Left lung (tissue), 10 donors: ENCODE measurements around the gene PSMB9. TPM values are rescaled to one million over a fixed set of nuclear protein-coding genes. Genes with fewer than 3 reads are reported as not detected.

ENCODE experiments used
- ATAC-seq: fragments of 200-7000 bp; cut with Tn5 transposase; one replicate; pipeline ENCODE4 v1.9.1; 2020; ENCODE audit warnings: moderate library complexity
- DNase-seq, 4 donors: peaks; one replicate each; pipeline ENCODE4 v3.0.0-alpha.2; 2013 to 2020
- H3K27ac ChIP-seq, 2 donors: fragments of 200-600 bp; sonication (generic) in 1 of 2; one replicate each; pipeline versions ENCODE4 v1.5.0 to v1.8.0; 2020 to 2021
- H3K27me3 ChIP-seq, 2 donors: fragments of 200-600 bp; sonication (generic) in 1 of 2; one replicate each; pipeline versions ENCODE4 v1.5.0 to v1.8.0; 2020 to 2021
- H3K36me3 ChIP-seq, 2 donors: fragments of 200-600 bp; sonication (generic) in 1 of 2; one replicate each; pipeline versions ENCODE4 v1.5.0 to v1.8.0; 2020 to 2021
- H3K4me1 ChIP-seq, 2 donors: fragments of 200-600 bp; one replicate each; pipeline ENCODE4 v1.8.0; 2021
- H3K4me3 ChIP-seq, 2 donors: fragments of 200-600 bp; sonication (generic) in 1 of 2; one replicate each; pipeline versions ENCODE4 v1.5.0 to v1.8.0; 2020 to 2021; ENCODE audit warnings: mild to moderate bottlenecking in 1 of 2
- H3K9me3 ChIP-seq, 2 donors: fragments of 200-600 bp; sonication (generic) in 1 of 2; one replicate each; pipeline versions ENCODE4 v1.5.0 to v1.8.0; 2020 to 2021
- intact Hi-C, 2 donors: fragments of 100-400 bp; cut with DNase I; formaldehyde crosslinking; loops; one replicate each; pipeline versions ENCODE4 v1.11.2 to v1.14.2; 2022
- polyA plus RNA-seq, 6 donors: library from polyadenylated mRNA; unstranded; fragments of 120-200 nt; gene quantifications; one replicate each; pipeline ENCODE4 v1.2.1, GENCODE V29; 2013; ENCODE audit not compliant: insufficient read length in 6 of 6
- total RNA-seq, 2 donors: library from RNA; stranded (reverse); fragmentation: NEBNext Ultra II Directional; extraction: Animal tissue kit (Norgen Biotek cat#: 25700); gene quantifications; one replicate each; pipeline ENCODE4 v1.2.1, GENCODE V29; 2021
- TF ChIP-seq, protein P1 (sequence below), 2 donors: fragments of 200-600 bp; sonication (generic) in 1 of 2; IDR thresholded peaks; one replicate each; pipeline versions ENCODE4 v1.5.0 to v1.8.0; 2021; ENCODE audit warnings: antibody characterized with exemption in 2 of 2
- donor health status: DM: no; HTN: yes; CAD: no.
- donor health status: DM: no; HTN: no; CAD: no.

PSMB9 gene
- total and polyA plus RNA-seq, 8 donors: 12.9 to 67.9 (median 15.9) TPM

DNA sequence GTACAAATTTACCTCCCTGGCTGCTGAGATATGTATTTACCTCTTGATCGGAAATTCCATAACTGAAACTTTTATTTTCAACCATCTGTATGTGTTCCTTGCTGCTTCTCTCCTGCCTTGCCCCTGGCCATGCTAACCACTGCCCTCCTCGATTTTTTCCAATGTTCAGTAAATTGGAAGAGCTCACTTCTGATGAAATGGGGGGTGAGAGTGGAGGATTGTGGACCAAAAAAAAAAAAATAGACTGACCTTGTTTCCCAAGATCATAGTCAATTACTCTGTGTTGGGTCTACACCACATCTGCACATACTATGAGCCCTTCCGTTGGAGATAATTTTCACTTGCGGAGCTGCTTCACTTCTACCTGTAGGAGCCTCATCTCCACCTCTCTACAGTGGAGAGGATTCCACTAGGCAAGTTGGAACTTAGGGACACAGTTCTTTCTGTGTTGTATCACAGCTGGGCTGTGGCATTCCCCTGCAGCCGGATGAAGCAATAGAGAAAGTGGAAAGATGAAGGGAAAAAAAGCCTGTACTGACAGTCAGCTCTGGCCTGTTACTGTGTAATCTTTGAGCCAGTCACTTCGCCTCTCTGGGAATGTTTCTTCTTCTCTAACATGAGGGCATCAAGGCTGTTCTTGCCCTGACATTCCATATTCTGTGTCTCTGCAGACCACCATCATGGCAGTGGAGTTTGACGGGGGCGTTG is 1.6 kb downstream of the PSMB9 start:
- TF ChIP-seq, protein P1, sequence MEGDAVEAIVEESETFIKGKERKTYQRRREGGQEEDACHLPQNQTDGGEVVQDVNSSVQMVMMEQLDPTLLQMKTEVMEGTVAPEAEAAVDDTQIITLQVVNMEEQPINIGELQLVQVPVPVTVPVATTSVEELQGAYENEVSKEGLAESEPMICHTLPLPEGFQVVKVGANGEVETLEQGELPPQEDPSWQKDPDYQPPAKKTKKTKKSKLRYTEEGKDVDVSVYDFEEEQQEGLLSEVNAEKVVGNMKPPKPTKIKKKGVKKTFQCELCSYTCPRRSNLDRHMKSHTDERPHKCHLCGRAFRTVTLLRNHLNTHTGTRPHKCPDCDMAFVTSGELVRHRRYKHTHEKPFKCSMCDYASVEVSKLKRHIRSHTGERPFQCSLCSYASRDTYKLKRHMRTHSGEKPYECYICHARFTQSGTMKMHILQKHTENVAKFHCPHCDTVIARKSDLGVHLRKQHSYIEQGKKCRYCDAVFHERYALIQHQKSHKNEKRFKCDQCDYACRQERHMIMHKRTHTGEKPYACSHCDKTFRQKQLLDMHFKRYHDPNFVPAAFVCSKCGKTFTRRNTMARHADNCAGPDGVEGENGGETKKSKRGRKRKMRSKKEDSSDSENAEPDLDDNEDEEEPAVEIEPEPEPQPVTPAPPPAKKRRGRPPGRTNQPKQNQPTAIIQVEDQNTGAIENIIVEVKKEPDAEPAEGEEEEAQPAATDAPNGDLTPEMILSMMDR (IDR thresholded peaks at IDR 0.05): no peak
- H3K4me3 ChIP-seq: peak overlapping the region in 1 of 2 donors; percentile 94
- H3K9me3 ChIP-seq: no peaks in the 10 kb centered on the region
- peaks cover 11 to 54% of the 10 kb centered on the region in 2 donors for H3K4me1 ChIP-seq
- peaks cover 3 to 61% of the 10 kb centered on the region in 2 donors for H3K36me3 ChIP-seq
- ATAC-seq: no peak
- no peaks in the 10 kb centered on the region for H3K27me3 ChIP-seq
- no peak for DNase-seq
- intact Hi-C loops: no loop called here
- peak overlapping the region; percentile 98 to 99 for H3K27ac ChIP-seq

DNA sequence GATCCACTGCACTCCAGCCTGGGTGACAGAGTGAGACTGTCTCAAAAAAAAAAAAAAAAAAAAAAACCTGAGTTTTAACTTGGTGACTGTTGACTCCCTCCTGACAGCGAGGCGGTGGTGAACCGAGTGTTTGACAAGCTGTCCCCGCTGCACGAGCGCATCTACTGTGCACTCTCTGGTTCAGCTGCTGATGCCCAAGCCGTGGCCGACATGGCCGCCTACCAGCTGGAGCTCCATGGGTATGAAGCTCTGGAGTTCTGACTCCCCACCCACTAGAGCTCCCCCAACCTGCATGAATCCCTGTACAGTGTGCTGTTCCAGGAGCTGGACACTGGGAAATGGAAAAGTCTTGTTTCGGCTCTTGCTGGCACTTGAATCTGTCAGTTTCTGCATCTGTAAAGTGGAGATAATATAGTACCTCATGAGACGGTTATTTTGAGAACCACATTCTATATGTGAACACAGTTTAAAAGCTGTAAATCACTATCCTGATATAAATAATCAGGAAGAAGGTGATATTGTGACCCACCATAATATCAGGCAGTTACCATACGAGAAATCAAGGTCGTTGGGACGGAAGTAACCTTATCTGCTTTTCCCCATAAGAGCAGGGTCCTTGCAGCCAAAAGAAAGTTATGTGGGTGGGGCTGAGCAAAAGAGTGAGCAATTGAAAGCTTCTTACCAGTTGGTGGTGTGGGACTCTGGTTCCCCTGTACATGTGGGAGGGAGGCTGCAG is 3.3 kb downstream of the PSMB9 start:
- DNase-seq (no peak), ATAC-seq (no peak)
- no peak overlapping the region for H3K27ac ChIP-seq
- H3K36me3 ChIP-seq: peaks cover 3 to 51% of the 10 kb centered on the region in 2 donors
- peaks cover 7 to 43% of the 10 kb centered on the region in 2 donors for H3K4me1 ChIP-seq
- H3K4me3 ChIP-seq: no peak overlapping the region
- intact Hi-C loops: no loop called here
- TF ChIP-seq, protein P1 (IDR thresholded peaks at IDR 0.05): no peak
- no peaks in the 10 kb centered on the region for H3K9me3 ChIP-seq
- H3K27me3 ChIP-seq: no peaks in the 10 kb centered on the region

DNA sequence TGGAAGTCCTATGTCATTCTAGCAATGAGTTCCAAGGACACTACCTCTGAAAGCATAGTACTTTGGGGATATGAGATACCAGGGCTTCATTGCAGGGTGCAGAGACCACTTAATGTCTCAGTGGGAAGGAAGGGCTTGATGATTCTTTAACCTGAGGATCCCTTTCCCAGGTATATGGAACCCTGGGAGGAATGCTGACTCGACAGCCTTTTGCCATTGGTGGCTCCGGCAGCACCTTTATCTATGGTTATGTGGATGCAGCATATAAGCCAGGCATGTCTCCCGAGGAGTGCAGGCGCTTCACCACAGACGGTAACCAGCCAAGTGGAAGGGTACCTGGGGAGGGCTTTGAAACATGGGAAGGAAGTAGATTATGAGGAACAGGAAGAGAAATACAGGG is 4.2 kb downstream of the PSMB9 start:
- ATAC-seq (no peak), DNase-seq (no peak)
- no peaks in the 10 kb centered on the region for H3K27me3 ChIP-seq
- no peak overlapping the region for H3K4me3 ChIP-seq
- TF ChIP-seq, protein P1 (IDR thresholded peaks at IDR 0.05): no peak
- peaks cover 7 to 43% of the 10 kb centered on the region in 2 donors for H3K4me1 ChIP-seq
- no peaks in the 10 kb centered on the region for H3K9me3 ChIP-seq
- no peak overlapping the region for H3K27ac ChIP-seq
- intact Hi-C loops: no loop called here
- peaks cover 3 to 51% of the 10 kb centered on the region in 2 donors for H3K36me3 ChIP-seq

DNA sequence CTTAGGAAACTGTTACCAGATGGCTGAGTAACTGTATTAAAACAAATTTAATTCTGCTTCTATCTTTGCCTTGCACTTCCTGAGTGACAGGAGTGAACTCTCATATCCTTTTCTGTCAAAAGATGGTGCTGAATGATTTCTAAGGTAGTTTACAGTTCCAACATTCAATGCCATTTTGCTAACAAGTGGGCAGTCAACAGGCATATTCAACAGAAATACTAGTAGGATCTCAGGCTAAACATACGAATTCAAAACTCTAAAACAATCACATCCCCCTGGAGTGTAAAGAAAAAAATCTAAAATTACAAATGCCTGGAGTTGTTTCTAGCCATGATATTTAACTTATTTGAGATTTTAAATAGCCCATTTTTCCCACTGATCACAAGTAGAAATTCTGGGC is 6.7 kb downstream of the PSMB9 start:
- no peak overlapping the region for H3K4me3 ChIP-seq
- DNase-seq: no peak
- TF ChIP-seq, protein P1 (IDR thresholded peaks at IDR 0.05): no peak
- peak overlapping the region; percentile 13 to 38 for H3K27ac ChIP-seq
- H3K27me3 ChIP-seq: no peaks in the 10 kb centered on the region
- peaks cover 0 to 32% of the 10 kb centered on the region in 2 donors for H3K4me1 ChIP-seq
- H3K9me3 ChIP-seq: no peaks in the 10 kb centered on the region
- no peak for ATAC-seq
- intact Hi-C loops: no loop called here
- peaks cover 3 to 51% of the 10 kb centered on the region in 2 donors for H3K36me3 ChIP-seq

DNA sequence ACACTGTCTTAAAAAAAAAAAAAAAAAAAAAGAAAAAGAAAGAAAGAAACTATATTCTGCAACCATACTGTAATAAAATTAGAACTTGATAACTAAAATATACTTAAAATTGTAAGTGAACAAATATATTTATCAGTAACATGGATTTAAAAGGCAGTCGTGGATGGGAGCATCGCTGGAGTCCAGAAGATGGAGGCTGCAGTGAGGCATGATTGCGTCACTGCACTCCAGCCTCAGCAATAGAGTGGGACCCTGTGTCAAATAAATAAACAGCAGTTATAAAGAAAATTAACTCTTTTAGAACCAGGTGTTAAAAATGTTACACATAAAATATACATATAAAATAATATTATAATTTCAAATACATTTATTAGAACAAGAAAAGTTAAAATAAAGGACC is 8.7 kb downstream of the PSMB9 start:
- no peak overlapping the region for H3K27ac ChIP-seq
- H3K36me3 ChIP-seq: peaks cover 3 to 34% of the 10 kb centered on the region in 2 donors
- no peak overlapping the region for H3K4me3 ChIP-seq
- no peaks in the 10 kb centered on the region for H3K9me3 ChIP-seq
- intact Hi-C loops: no loop called here
- no peaks in the 10 kb centered on the region for H3K27me3 ChIP-seq
- TF ChIP-seq, protein P1 (IDR thresholded peaks at IDR 0.05): no peak
- DNase-seq (no peak), ATAC-seq (no peak)
- H3K4me1 ChIP-seq: peaks cover 0 to 23% of the 10 kb centered on the region in 2 donors
